ENCODE results near the gene NLGN4X. TPM values are rescaled to one million over a fixed set of nuclear protein-coding genes. Genes with fewer than 3 reads are reported as not detected.

Gene NLGN4X
- total RNA-seq, 1 donor from 2014 or later, result 11.5 TPM

DNA sequence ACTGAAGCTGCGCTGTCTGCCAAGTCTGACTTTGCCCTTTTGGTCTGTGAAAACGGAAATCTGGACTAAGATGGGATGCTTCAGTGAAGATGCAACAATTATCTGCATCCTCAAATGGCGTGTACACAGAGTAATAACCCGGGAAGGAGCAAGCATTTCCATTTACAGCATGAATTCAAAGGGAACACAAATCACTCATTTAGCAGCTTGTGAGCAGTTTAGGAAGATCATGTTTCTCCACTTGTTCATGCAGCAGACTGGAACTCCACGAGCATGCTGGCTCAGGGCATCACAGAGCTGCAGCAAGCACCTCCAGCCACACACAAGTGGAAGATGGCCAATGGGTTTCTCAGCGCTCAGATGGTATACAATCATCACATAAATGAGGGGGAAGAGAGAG lies 175.5 kb downstream of the NLGN4X start:
- Histone ChIP-seq H3K79me2 (ENCODE audit: insufficient read depth, low read length) (no peaks in the 10 kb centered on the region), H3K4me1 (ENCODE audit: insufficient read depth, low read length) (peaks cover 6% of the 10 kb centered on the region), H3K9me3 (ENCODE audit: insufficient read depth, low read depth, low read length) (no peaks in the 10 kb centered on the region), H3K4me3 (ENCODE audit: insufficient read depth, low read depth, low read length) (no peak overlapping the region), H2AFZ (ENCODE audit: low read depth, low read length) (no peak overlapping the region), H4K20me1 (ENCODE audit: insufficient read depth, low read length) (no peaks in the 10 kb centered on the region), H3K9ac (ENCODE audit: low read length) (no peak overlapping the region), H3K4me2 (ENCODE audit: low read length) (no peak overlapping the region), H3K27ac (ENCODE audit: low read depth, low read length) (no peak overlapping the region), H3K27me3 (ENCODE audit: insufficient read depth, low read length) (no peaks in the 10 kb centered on the region), H3K36me3 (ENCODE audit: insufficient read depth, low read length) (no peaks in the 10 kb centered on the region)
- Mint-ChIP-seq H3K4me1 (ENCODE audit: low read depth, unreplicated experiment) (no peaks in the 10 kb centered on the region), H3K9me3 (ENCODE audit: unreplicated experiment) (no peaks in the 10 kb centered on the region), H3K27ac (ENCODE audit: unreplicated experiment) (no peak overlapping the region), H3K4me3 (ENCODE audit: unreplicated experiment) (no peak overlapping the region), H3K36me3 (ENCODE audit: low read depth, unreplicated experiment) (no peaks in the 10 kb centered on the region), H3K27me3 (ENCODE audit: low read depth, unreplicated experiment) (no peaks in the 10 kb centered on the region)
- DNase-seq (ENCODE audit: low read depth) (no peak), FAIRE-seq (peak; percentile 75)
- TF ChIP-seq, protein P1, sequence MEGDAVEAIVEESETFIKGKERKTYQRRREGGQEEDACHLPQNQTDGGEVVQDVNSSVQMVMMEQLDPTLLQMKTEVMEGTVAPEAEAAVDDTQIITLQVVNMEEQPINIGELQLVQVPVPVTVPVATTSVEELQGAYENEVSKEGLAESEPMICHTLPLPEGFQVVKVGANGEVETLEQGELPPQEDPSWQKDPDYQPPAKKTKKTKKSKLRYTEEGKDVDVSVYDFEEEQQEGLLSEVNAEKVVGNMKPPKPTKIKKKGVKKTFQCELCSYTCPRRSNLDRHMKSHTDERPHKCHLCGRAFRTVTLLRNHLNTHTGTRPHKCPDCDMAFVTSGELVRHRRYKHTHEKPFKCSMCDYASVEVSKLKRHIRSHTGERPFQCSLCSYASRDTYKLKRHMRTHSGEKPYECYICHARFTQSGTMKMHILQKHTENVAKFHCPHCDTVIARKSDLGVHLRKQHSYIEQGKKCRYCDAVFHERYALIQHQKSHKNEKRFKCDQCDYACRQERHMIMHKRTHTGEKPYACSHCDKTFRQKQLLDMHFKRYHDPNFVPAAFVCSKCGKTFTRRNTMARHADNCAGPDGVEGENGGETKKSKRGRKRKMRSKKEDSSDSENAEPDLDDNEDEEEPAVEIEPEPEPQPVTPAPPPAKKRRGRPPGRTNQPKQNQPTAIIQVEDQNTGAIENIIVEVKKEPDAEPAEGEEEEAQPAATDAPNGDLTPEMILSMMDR (IDR thresholded peaks at IDR 0.05; ENCODE audit: insufficient read depth, low read depth, low read length), result no peak
- TF ChIP-seq EZH2 (IDR thresholded peaks at IDR 0.05; ENCODE audit: insufficient read depth, low read length), result no peak

GRCh38 chrX:6052111-6052745 lies 176.4 kb downstream of the NLGN4X start:
- Mint-ChIP-seq H3K27me3 (ENCODE audit: low read depth, unreplicated experiment) (no peaks in the 10 kb centered on the region), H3K4me3 (ENCODE audit: unreplicated experiment) (no peak overlapping the region), H3K4me1 (ENCODE audit: low read depth, unreplicated experiment) (no peaks in the 10 kb centered on the region), H3K27ac (ENCODE audit: unreplicated experiment) (no peak overlapping the region), H3K9me3 (ENCODE audit: unreplicated experiment) (no peaks in the 10 kb centered on the region), H3K36me3 (ENCODE audit: low read depth, unreplicated experiment) (no peaks in the 10 kb centered on the region)
- Histone ChIP-seq H3K4me2 (ENCODE audit: low read length) (peak overlapping the region; percentile 44), H3K79me2 (ENCODE audit: insufficient read depth, low read length) (no peaks in the 10 kb centered on the region), H3K36me3 (ENCODE audit: insufficient read depth, low read length) (no peaks in the 10 kb centered on the region), H3K9ac (ENCODE audit: low read length) (no peak overlapping the region), H3K9me3 (ENCODE audit: insufficient read depth, low read depth, low read length) (no peaks in the 10 kb centered on the region), H3K27me3 (ENCODE audit: insufficient read depth, low read length) (no peaks in the 10 kb centered on the region), H3K4me3 (ENCODE audit: insufficient read depth, low read depth, low read length) (no peak overlapping the region), H4K20me1 (ENCODE audit: insufficient read depth, low read length) (no peaks in the 10 kb centered on the region), H3K27ac (ENCODE audit: low read depth, low read length) (no peak overlapping the region), H2AFZ (ENCODE audit: low read depth, low read length) (no peak overlapping the region), H3K4me1 (ENCODE audit: insufficient read depth, low read length) (peaks cover 6% of the 10 kb centered on the region)
- FAIRE-seq (peak; percentile 76), DNase-seq (ENCODE audit: low read depth) (peak; percentile 57)
- TF ChIP-seq, protein P1 (IDR thresholded peaks at IDR 0.05; ENCODE audit: insufficient read depth, low read depth, low read length), result no peak
- no peak for TF ChIP-seq EZH2 (IDR thresholded peaks at IDR 0.05; ENCODE audit: insufficient read depth, low read length)

GRCh38 chrX:6049132-6049531 lies 179.5 kb downstream of the NLGN4X start:
- Histone ChIP-seq H3K4me1 (ENCODE audit: insufficient read depth, low read length) (peaks cover 6% of the 10 kb centered on the region), H3K9ac (ENCODE audit: low read length) (no peak overlapping the region), H3K27ac (ENCODE audit: low read depth, low read length) (no peak overlapping the region), H3K4me3 (ENCODE audit: insufficient read depth, low read depth, low read length) (no peak overlapping the region), H2AFZ (ENCODE audit: low read depth, low read length) (no peak overlapping the region), H3K27me3 (ENCODE audit: insufficient read depth, low read length) (no peaks in the 10 kb centered on the region), H3K9me3 (ENCODE audit: insufficient read depth, low read depth, low read length) (no peaks in the 10 kb centered on the region), H4K20me1 (ENCODE audit: insufficient read depth, low read length) (no peaks in the 10 kb centered on the region), H3K36me3 (ENCODE audit: insufficient read depth, low read length) (no peaks in the 10 kb centered on the region), H3K4me2 (ENCODE audit: low read length) (no peak overlapping the region), H3K79me2 (ENCODE audit: insufficient read depth, low read length) (no peaks in the 10 kb centered on the region)
- TF ChIP-seq, protein P1 (IDR thresholded peaks at IDR 0.05; ENCODE audit: insufficient read depth, low read depth, low read length), result no peak
- TF ChIP-seq EZH2 (IDR thresholded peaks at IDR 0.05; ENCODE audit: insufficient read depth, low read length), result no peak
- no peak for DNase-seq (ENCODE audit: low read depth)
- no peak for FAIRE-seq
- no peaks in the 10 kb centered on the region for H3K4me1 Mint-ChIP-seq (ENCODE audit: low read depth, unreplicated experiment)
- no peaks in the 10 kb centered on the region for H3K9me3 Mint-ChIP-seq (ENCODE audit: unreplicated experiment)
- no peak overlapping the region for H3K27ac Mint-ChIP-seq (ENCODE audit: unreplicated experiment)
- H3K36me3 Mint-ChIP-seq (ENCODE audit: low read depth, unreplicated experiment), result no peaks in the 10 kb centered on the region
- H3K4me3 Mint-ChIP-seq (ENCODE audit: unreplicated experiment), result no peak overlapping the region
- no peaks in the 10 kb centered on the region for H3K27me3 Mint-ChIP-seq (ENCODE audit: low read depth, unreplicated experiment)

Measured in astrocyte (in vitro differentiated cells and primary cell).